Measurements from ENCODE around the gene ZNF202. TPM values are rescaled to one million over a fixed set of nuclear protein-coding genes. Genes with fewer than 3 reads are reported as not detected.

ZNF202 gene
- total RNA-seq, 1 experiment from 2014 or later, result 7.4 TPM

DNA sequence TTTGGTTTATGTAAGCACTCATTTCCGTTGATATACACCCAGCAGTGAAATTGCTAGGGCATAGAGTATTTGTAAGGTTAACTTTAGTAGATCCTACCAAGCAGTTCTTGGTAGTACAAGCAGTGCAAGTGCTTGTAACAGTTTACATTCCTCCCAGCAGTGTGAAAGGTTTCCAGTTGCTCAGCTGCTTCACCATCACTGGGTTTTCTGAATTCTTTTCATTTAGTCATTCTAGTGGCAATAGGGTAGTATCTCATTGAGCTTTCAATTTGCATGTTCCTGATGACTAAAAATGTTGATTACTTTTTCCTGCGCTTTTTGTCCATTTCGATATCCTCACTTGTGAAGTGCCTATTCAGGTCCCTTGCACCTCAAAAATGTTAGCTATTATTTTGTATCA is 34.3 kb downstream of the ZNF202 start:
- intact Hi-C loops (cut with micrococcal nuclease; ENCODE audit: unreplicated experiment), result loop anchor here (1.0 to 10.0 kb wide), 5 partner anchors 65 to 602 kb away; no protein-coding TSS in a partner anchor
- H3K9me3 ChIP-seq (ENCODE audit: insufficient read depth, low read depth), result no peaks in the 10 kb centered on the region
- H3K36me3 ChIP-seq (ENCODE audit: low read depth), result no peaks in the 10 kb centered on the region
- POLR2A ChIA-PET (ENCODE audit: unreplicated experiment), result interaction anchor here (0.7 kb wide), 1 partner anchor 1150 kb away, joined by 3 read pairs; no protein-coding TSS in a partner anchor
- DNase-seq, result no peak
- no peaks in the 10 kb centered on the region for H3F3A ChIP-seq (ENCODE audit: insufficient read depth, low read depth)
- no peaks in the 10 kb centered on the region for H4K20me1 ChIP-seq (ENCODE audit: insufficient read depth)
- H3K27me3 ChIP-seq (ENCODE audit: insufficient read depth, low read depth), result peaks cover 22% of the 10 kb centered on the region; the same call in 1 of the 2 replicates
- BruUV-seq (replicated peaks), result no TSS peak
- H3K4me2 ChIP-seq, result no peak overlapping the region
- no peaks in the 10 kb centered on the region for H3K4me1 ChIP-seq (replicated peaks; ENCODE audit: insufficient read depth)
- H2AFZ ChIP-seq, result no peak overlapping the region
- no peak overlapping the region for H3K27ac ChIP-seq
- H3K4me3 ChIP-seq, result no peak overlapping the region
- CTCF ChIA-PET, result interaction anchor here (0.6 to 1.5 kb wide), 3 partner anchors 121 to 133 kb away, joined by 3 to 22 read pairs (median 5); no protein-coding TSS in a partner anchor
- TF ChIP-seq EZH2 (IDR thresholded peaks at IDR 0.05; ENCODE audit: low read depth), result no peak
- TF ChIP-seq, protein P1, sequence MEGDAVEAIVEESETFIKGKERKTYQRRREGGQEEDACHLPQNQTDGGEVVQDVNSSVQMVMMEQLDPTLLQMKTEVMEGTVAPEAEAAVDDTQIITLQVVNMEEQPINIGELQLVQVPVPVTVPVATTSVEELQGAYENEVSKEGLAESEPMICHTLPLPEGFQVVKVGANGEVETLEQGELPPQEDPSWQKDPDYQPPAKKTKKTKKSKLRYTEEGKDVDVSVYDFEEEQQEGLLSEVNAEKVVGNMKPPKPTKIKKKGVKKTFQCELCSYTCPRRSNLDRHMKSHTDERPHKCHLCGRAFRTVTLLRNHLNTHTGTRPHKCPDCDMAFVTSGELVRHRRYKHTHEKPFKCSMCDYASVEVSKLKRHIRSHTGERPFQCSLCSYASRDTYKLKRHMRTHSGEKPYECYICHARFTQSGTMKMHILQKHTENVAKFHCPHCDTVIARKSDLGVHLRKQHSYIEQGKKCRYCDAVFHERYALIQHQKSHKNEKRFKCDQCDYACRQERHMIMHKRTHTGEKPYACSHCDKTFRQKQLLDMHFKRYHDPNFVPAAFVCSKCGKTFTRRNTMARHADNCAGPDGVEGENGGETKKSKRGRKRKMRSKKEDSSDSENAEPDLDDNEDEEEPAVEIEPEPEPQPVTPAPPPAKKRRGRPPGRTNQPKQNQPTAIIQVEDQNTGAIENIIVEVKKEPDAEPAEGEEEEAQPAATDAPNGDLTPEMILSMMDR (conservative IDR thresholded peaks at IDR 0.05), result no peak
- no peaks in the 10 kb centered on the region for H3K9me2 ChIP-seq (ENCODE audit: insufficient read depth)
- no peaks in the 10 kb centered on the region for H3K79me2 ChIP-seq (ENCODE audit: low read depth)

DNA sequence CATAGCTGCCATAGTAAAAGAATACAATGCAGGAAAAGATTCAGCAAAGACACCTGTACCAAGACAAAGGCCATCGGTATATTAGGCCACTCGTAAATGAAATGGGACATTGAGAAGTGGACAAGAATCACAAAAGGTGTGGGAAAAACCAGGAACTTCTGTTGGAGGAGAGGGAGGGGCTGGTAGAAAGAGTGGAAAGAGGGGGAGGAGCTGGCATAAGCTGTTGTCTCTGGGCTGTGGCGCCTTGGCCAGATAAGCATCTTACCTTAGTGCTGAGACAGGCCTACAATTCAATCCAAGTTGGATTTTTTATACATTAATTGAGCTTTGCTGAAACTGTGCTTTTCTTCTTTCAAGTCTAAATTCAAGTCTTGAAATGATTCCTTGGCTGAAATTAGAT is 37.1 kb downstream of the ZNF202 start:
- H3K27ac ChIP-seq, result no peak overlapping the region
- peaks cover 25% of the 10 kb centered on the region; the same call in 1 of the 2 replicates for H3K27me3 ChIP-seq (ENCODE audit: insufficient read depth, low read depth)
- intact Hi-C loops (cut with micrococcal nuclease; ENCODE audit: unreplicated experiment), result loop anchor here (10.0 kb wide), 2 partner anchors 300 to 600 kb away; no protein-coding TSS in a partner anchor
- no peaks in the 10 kb centered on the region for H3K79me2 ChIP-seq (ENCODE audit: low read depth)
- no peak overlapping the region for H2AFZ ChIP-seq
- no peaks in the 10 kb centered on the region for H3K9me2 ChIP-seq (ENCODE audit: insufficient read depth)
- no peaks in the 10 kb centered on the region for H3K9me3 ChIP-seq (ENCODE audit: insufficient read depth, low read depth)
- H4K20me1 ChIP-seq (ENCODE audit: insufficient read depth), result no peaks in the 10 kb centered on the region
- no peak overlapping the region for H3K4me3 ChIP-seq
- no TSS peak for BruUV-seq (replicated peaks)
- H3F3A ChIP-seq (ENCODE audit: insufficient read depth, low read depth), result no peaks in the 10 kb centered on the region
- DNase-seq, result no peak
- TF ChIP-seq EZH2 (IDR thresholded peaks at IDR 0.05; ENCODE audit: low read depth), result no peak
- TF ChIP-seq, protein P1 (conservative IDR thresholded peaks at IDR 0.05), result no peak
- H3K4me2 ChIP-seq, result no peak overlapping the region
- H3K4me1 ChIP-seq (replicated peaks; ENCODE audit: insufficient read depth), result no peaks in the 10 kb centered on the region
- ChIA-PET CTCF (no interaction called here), POLR2A (ENCODE audit: unreplicated experiment) (no interaction called here)
- no peaks in the 10 kb centered on the region for H3K36me3 ChIP-seq (ENCODE audit: low read depth)

DNA sequence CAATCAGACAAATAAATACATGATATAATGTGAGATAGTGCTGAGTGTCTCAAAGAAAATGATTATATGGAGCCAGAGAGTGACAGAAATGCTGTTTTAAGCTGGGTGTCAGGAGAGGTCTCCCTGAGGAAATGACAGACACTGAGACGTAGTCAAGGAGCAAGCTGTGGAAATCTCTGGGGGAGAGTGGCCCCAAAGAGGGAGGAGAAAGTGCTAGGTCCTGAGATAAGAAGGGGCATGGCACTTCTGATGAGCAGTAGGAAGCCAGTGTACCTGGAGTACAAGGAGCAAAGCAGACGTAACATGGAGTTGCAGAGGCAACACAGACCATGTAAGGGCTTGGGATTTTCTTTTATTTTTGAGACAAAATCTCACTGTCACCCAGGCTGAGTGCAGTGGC is 38.8 kb downstream of the ZNF202 start:
- no TSS peak for BruUV-seq (replicated peaks)
- Histone ChIP-seq H3K36me3 (ENCODE audit: low read depth) (no peaks in the 10 kb centered on the region), H2AFZ (no peak overlapping the region), H3K27me3 (ENCODE audit: insufficient read depth, low read depth) (peaks cover 41% of the 10 kb centered on the region), H3K9me2 (ENCODE audit: insufficient read depth) (no peaks in the 10 kb centered on the region), H3K9me3 (ENCODE audit: insufficient read depth, low read depth) (no peaks in the 10 kb centered on the region), H3F3A (ENCODE audit: insufficient read depth, low read depth) (no peaks in the 10 kb centered on the region), H4K20me1 (ENCODE audit: insufficient read depth) (no peaks in the 10 kb centered on the region), H3K4me3 (no peak overlapping the region), H3K79me2 (ENCODE audit: low read depth) (no peaks in the 10 kb centered on the region), H3K4me2 (no peak overlapping the region), H3K27ac (no peak overlapping the region), H3K4me1 (replicated peaks; ENCODE audit: insufficient read depth) (no peaks in the 10 kb centered on the region)
- DNase-seq, result no peak
- CTCF ChIA-PET, result no interaction called here
- POLR2A ChIA-PET (ENCODE audit: unreplicated experiment), result no interaction called here
- TF ChIP-seq, protein P1 (conservative IDR thresholded peaks at IDR 0.05), result no peak
- TF ChIP-seq EZH2 (IDR thresholded peaks at IDR 0.05; ENCODE audit: low read depth), result no peak
- intact Hi-C loops (cut with micrococcal nuclease; ENCODE audit: unreplicated experiment), result loop anchor here (10.0 kb wide), 2 partner anchors 298 to 598 kb away; no protein-coding TSS in a partner anchor
